HCT116 (cell line): ENCODE data around the gene LHX2. TPM values are rescaled to one million over a fixed set of nuclear protein-coding genes. Genes with fewer than 3 reads are reported as not detected.

ENCODE experiments used
- ATAC-seq: fragments of 200-7000 bp; cut with Tn5 transposase; 2 replicates; pipeline ENCODE4 v1.9.1; 2020; ENCODE audit warnings: mild to moderate bottlenecking, moderate library complexity
- BruUV-seq: library from RNA; stranded (reverse); fragments of 400-500 nt; replicated peaks from 2 replicates; lab custom pipeline; 2021; lab: Mats Ljungman, UMichigan
- CTCF ChIA-PET: fragments of 300-600 bp; sonication (Branson Sonifier 250); formaldehyde crosslinking; loops from one replicate; lab custom pipeline; 2021; ENCODE audit warnings: antibody characterized with exemption; lab: Charles Lee
- POLR2A ChIA-PET: fragments of 300-600, 350-600 bp; sonication (Branson Sonifier 250); formaldehyde crosslinking; loops from one replicate; lab custom pipeline; 2021; ENCODE audit warnings: antibody characterized with exemption; lab: Charles Lee
- RAD21 ChIA-PET, 2 experiments: fragments of 300-600 bp; sonication (Branson Sonifier 250); formaldehyde crosslinking; loops; one replicate each; lab custom pipeline; 2023; ENCODE audit warnings: low total read pairs in 2 of 2; ENCODE audit not compliant: uncharacterized antibody in 2 of 2, unreplicated experiment in 2 of 2, low non-redundant PET in 1 of 2; lab: Charles Lee
- DNase-seq: peaks from one replicate; pipeline ENCODE4 v3.0.0-alpha.2; 2010; ENCODE audit warnings: low read depth, low spot score
- H2AFZ ChIP-seq: fragments of 200-600 bp; shearing (Covaris generic), sonication (generic); 2 replicates; pipeline ENCODE4 v1.6.1; 2017; ENCODE audit warnings: low read depth, mixed run types, mixed read lengths, antibody characterized with exemption, low read length; ENCODE audit not compliant: poor library complexity, severe bottlenecking
- H3K27ac ChIP-seq: 2 replicates; pipeline ENCODE4 v1.5.1; 2012; ENCODE audit warnings: low read depth, low read length
- H3K27me3 ChIP-seq: fragments of 200-600 bp; sonication (generic); 2 replicates; pipeline ENCODE4 v1.6.1; 2016; ENCODE audit warnings: mixed run types, low read length, mixed read lengths; ENCODE audit not compliant: insufficient read depth
- H3K36me3 ChIP-seq, 2 experiments: fragments of 200-500 bp in 1 of 2; fragments of 200-600 bp in 1 of 2; sonication (Bioruptor generic) in 1 of 2; sonication (generic) in 1 of 2; 2 replicates each; pipeline versions ENCODE4 v1.5.1 to v1.6.1; 2014 to 2016; ENCODE audit warnings: low read length in 2 of 2, inconsistent platforms in 1 of 2, mixed read lengths in 1 of 2, mixed run types in 1 of 2; ENCODE audit not compliant: insufficient read depth in 2 of 2, control insufficient read depth in 1 of 2
- H3K4me1 ChIP-seq, 2 experiments: fragments of 200-600 bp in 1 of 2; sonication (generic) in 1 of 2; 2 replicates each; pipeline versions ENCODE4 v1.5.1 to v1.6.1; 2012 to 2017; ENCODE audit warnings: low read length in 2 of 2, inconsistent platforms in 1 of 2, mild to moderate bottlenecking in 1 of 2, mixed read lengths in 1 of 2, mixed run types in 1 of 2, moderate library complexity in 1 of 2; ENCODE audit not compliant: insufficient read depth in 2 of 2, control insufficient read depth in 1 of 2
- H3K4me2 ChIP-seq: fragments of 200-600 bp; sonication (generic); 2 replicates; pipeline ENCODE4 v1.6.1; 2017; ENCODE audit warnings: mixed run types, low read length, mixed read lengths
- H3K4me3 ChIP-seq, 2 experiments: fragments of 200-600 bp in 1 of 2; sonication (generic) in 1 of 2; replicated peaks in 1 of 2; 2 replicates each; pipeline ENCODE4 v1.5.1; 2011 to 2016; ENCODE audit warnings: low read length in 2 of 2, control low read depth in 1 of 2, low read depth in 1 of 2, mild to moderate bottlenecking in 1 of 2, mixed read lengths in 1 of 2, mixed run types in 1 of 2
- H3K79me2 ChIP-seq: fragments of 200-600 bp; sonication (generic); 2 replicates; pipeline ENCODE4 v1.6.1; 2017; ENCODE audit warnings: mild to moderate bottlenecking, mixed run types, low read length, moderate library complexity, mixed read lengths; ENCODE audit not compliant: insufficient read depth
- H3K9ac ChIP-seq: fragments of 200-600 bp; sonication (generic); 2 replicates; pipeline ENCODE4 v1.6.1; 2016; ENCODE audit warnings: low read length, mixed read lengths
- H3K9me2 ChIP-seq: fragments of 200-600 bp; sonication (generic), shearing (Covaris generic); 2 replicates; pipeline ENCODE4 v1.6.1; 2017; ENCODE audit warnings: mixed run types, mild to moderate bottlenecking, moderate library complexity; ENCODE audit not compliant: insufficient read depth
- H3K9me3 ChIP-seq, 2 experiments: fragments of 200-500 bp in 1 of 2; fragments of 200-600 bp in 1 of 2; sonication (Bioruptor generic) in 1 of 2; sonication (generic) in 1 of 2; 2 replicates each; pipeline ENCODE4 v1.6.1; 2014 to 2017; ENCODE audit warnings: low read length in 2 of 2, mixed read lengths in 2 of 2, inconsistent platforms in 1 of 2, low read depth in 1 of 2, mild to moderate bottlenecking in 1 of 2, mixed run types in 1 of 2, moderate library complexity in 1 of 2; ENCODE audit not compliant: control insufficient read depth in 1 of 2, insufficient read depth in 1 of 2
- H4K20me1 ChIP-seq: fragments of 200-600 bp; sonication (generic), shearing (Covaris generic); 2 replicates; pipeline ENCODE4 v1.6.1; 2017; ENCODE audit warnings: mixed run types, mild to moderate bottlenecking, moderate library complexity; ENCODE audit not compliant: insufficient read depth
- CBX3 ChIP-seq: IDR thresholded peaks from 2 replicates; pipeline ENCODE4 v1.6.1; 2012; ENCODE audit warnings: low read depth
- CEBPB ChIP-seq: IDR thresholded peaks from 2 replicates; pipeline ENCODE4 v1.6.1; 2012; ENCODE audit warnings: low read depth
- EGR1 ChIP-seq: IDR thresholded peaks from 2 replicates; pipeline ENCODE4 v1.6.1; 2012; ENCODE audit warnings: low read depth
- ELF1 ChIP-seq: IDR thresholded peaks from 2 replicates; pipeline ENCODE4 v1.6.1; 2012; ENCODE audit warnings: low read depth, borderline replicate concordance
- EZH2 ChIP-seq: fragments of 200-600 bp; sonication (generic); IDR thresholded peaks from 2 replicates; pipeline ENCODE4 v1.6.1; 2017; ENCODE audit warnings: antibody characterized with exemption, mixed run types
- JUND ChIP-seq: IDR thresholded peaks from 2 replicates; pipeline ENCODE4 v1.6.1; 2012
- POLR2AphosphoS5 ChIP-seq: IDR thresholded peaks from 2 replicates; pipeline ENCODE4 v1.6.1; 2011; ENCODE audit warnings: mild to moderate bottlenecking, low read depth, low read length, moderate library complexity
- RAD21 ChIP-seq: IDR thresholded peaks from 2 replicates; pipeline ENCODE4 v1.6.1; 2012; ENCODE audit warnings: low read depth, mild to moderate bottlenecking
- SP1 ChIP-seq: IDR thresholded peaks from 2 replicates; pipeline ENCODE4 v1.6.1; 2012; ENCODE audit warnings: low read depth
- TCF7L2 ChIP-seq: IDR thresholded peaks from 2 replicates; pipeline ENCODE4 v1.7.0; 2011; ENCODE audit warnings: borderline replicate concordance, inconsistent platforms; ENCODE audit not compliant: insufficient read depth, insufficient read length; ENCODE audit errors: extremely low read depth
- YY1 ChIP-seq: IDR thresholded peaks from 2 replicates; pipeline ENCODE4 v1.6.1; 2011; ENCODE audit warnings: low read length, low read depth, moderate library complexity, mild to moderate bottlenecking; ENCODE audit not compliant: insufficient replicate concordance; ENCODE audit errors: extremely low read depth
- ZBTB33 ChIP-seq: IDR thresholded peaks from 2 replicates; pipeline ENCODE4 v1.6.1; 2011; ENCODE audit warnings: mild to moderate bottlenecking, low read length, moderate library complexity; ENCODE audit not compliant: insufficient replicate concordance; ENCODE audit errors: extremely low read depth
- ZFX ChIP-seq: fragments of 450-650 bp; IDR thresholded peaks from 2 replicates; pipeline ENCODE4 v1.6.1; 2017
- ZNF274 ChIP-seq: fragments of 200-500 bp; sonication (Bioruptor generic); IDR thresholded peaks from 2 replicates; pipeline ENCODE4 v1.6.1; 2014; ENCODE audit warnings: mild to moderate bottlenecking, low read depth, low read length, inconsistent platforms
- intact Hi-C: fragments of 100-400 bp; cut with micrococcal nuclease; formaldehyde crosslinking; loops from 2 replicates; pipeline ENCODE4 v1.10.0; 2022
- total RNA-seq: library from RNA; stranded (reverse); gene quantifications from one replicate; pipeline ENCODE4 v1.2.1, GENCODE V29; 2021; ENCODE audit not compliant: unreplicated experiment
- TF ChIP-seq, protein P1 (sequence below): IDR thresholded peaks from 2 replicates; pipeline ENCODE4 v1.6.1; 2012
- TF ChIP-seq, protein P2 (sequence below), 3 experiments: fragments of 200-600 bp in 1 of 3; sonication (generic) in 1 of 3; IDR thresholded peaks in 2 of 3; conservative IDR thresholded peaks in 1 of 3; 2 replicates each; pipeline ENCODE4 v1.5.1; 2012 to 2017; ENCODE audit warnings: low read depth in 2 of 3, low read length in 2 of 3, antibody characterized with exemption in 1 of 3, borderline replicate concordance in 1 of 3, control low read depth in 1 of 3, mild to moderate bottlenecking in 1 of 3, mixed read lengths in 1 of 3, mixed run types in 1 of 3, moderate library complexity in 1 of 3; ENCODE audit not compliant: insufficient read depth in 1 of 3

The LHX2 gene
- total RNA-seq, 1 experiment from 2014 or later = 10.2 TPM

- Histone ChIP-seq H3K4me2 (no peak overlapping the region), H3K79me2 (no peaks in the 10 kb centered on the region), H3K9me2 (no peaks in the 10 kb centered on the region), H2AFZ (no peak overlapping the region), H3K36me3 (no peaks in the 10 kb centered on the region), H3K27me3 (no peaks in the 10 kb centered on the region), H3K27ac (no peak overlapping the region), H3K4me3 (no peak overlapping the region), H3K9ac (no peak overlapping the region), H3K4me1 (peaks cover 21 to 36% of the 10 kb centered on the region in 2 experiments), H4K20me1 (no peaks in the 10 kb centered on the region), H3K9me3 (no peaks in the 10 kb centered on the region)
- DNase-seq = no peak
- TF ChIP-seq, protein P1, sequence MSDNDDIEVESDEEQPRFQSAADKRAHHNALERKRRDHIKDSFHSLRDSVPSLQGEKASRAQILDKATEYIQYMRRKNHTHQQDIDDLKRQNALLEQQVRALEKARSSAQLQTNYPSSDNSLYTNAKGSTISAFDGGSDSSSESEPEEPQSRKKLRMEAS = no peak
- TF ChIP-seq YY1 (no peak), SP1 (no peak), ZBTB33 (no peak), EZH2 (no peak), ZFX (no peak), CBX3 (no peak), EGR1 (no peak), ELF1 (no peak), RAD21 (no peak), JUND (no peak), CEBPB (no peak), POLR2AphosphoS5 (no peak), ZNF274 (no peak), TCF7L2 (no peak)
- TF ChIP-seq, protein P2, sequence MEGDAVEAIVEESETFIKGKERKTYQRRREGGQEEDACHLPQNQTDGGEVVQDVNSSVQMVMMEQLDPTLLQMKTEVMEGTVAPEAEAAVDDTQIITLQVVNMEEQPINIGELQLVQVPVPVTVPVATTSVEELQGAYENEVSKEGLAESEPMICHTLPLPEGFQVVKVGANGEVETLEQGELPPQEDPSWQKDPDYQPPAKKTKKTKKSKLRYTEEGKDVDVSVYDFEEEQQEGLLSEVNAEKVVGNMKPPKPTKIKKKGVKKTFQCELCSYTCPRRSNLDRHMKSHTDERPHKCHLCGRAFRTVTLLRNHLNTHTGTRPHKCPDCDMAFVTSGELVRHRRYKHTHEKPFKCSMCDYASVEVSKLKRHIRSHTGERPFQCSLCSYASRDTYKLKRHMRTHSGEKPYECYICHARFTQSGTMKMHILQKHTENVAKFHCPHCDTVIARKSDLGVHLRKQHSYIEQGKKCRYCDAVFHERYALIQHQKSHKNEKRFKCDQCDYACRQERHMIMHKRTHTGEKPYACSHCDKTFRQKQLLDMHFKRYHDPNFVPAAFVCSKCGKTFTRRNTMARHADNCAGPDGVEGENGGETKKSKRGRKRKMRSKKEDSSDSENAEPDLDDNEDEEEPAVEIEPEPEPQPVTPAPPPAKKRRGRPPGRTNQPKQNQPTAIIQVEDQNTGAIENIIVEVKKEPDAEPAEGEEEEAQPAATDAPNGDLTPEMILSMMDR (IDR thresholded peaks at IDR 0.05 in 2 of 3, conservative IDR thresholded peaks at IDR 0.05 in 1 of 3; ENCODE audit: borderline replicate concordance in 1 of 3, insufficient read depth in 1 of 3, low read depth in 2 of 3, low read length in 2 of 3) = no peak
- ATAC-seq = no peak
- ChIA-PET CTCF (no interaction called here), RAD21 (no interaction called here), POLR2A (no interaction called here)
- no TSS peak for BruUV-seq
- intact Hi-C loops = no loop called here
These were observed 71.1 kb downstream of the LHX2 start for GRCh38 chr9:124082622-124083021.

Other genes starting within 250 kb of the LHX2 start
- 33.0 TPM for gene DENND1A, start 81.6 kb upstream of the LHX2 start, total RNA-seq
- gene NEK6, start 246.2 kb downstream of the LHX2 start, total RNA-seq = 40.8 TPM